IMR-90 (cell line): ENCODE data around the gene MROH2A.

Experiments used
- BHLHE40 ChIP-seq: fragments of 150-350 bp; IDR thresholded peaks from 2 replicates; pipeline ENCODE4 v1.6.1; 2016; ENCODE audit warnings: mild to moderate bottlenecking, low read depth, low read length
- CEBPB ChIP-seq: IDR thresholded peaks from 2 replicates; pipeline ENCODE4 v1.6.1; 2012; ENCODE audit warnings: low read depth, low read length, improper control_type of control experiment
- CHD1 ChIP-seq: IDR thresholded peaks from 2 replicates; pipeline ENCODE4 v1.6.1; 2012; ENCODE audit warnings: low read depth, low read length, improper control_type of control experiment
- ELK1 ChIP-seq: fragments of 150-350 bp; IDR thresholded peaks from 2 replicates; pipeline ENCODE4 v1.6.1; 2016; ENCODE audit warnings: low read depth, mild to moderate bottlenecking, low read length, moderate library complexity, borderline replicate concordance
- FOS ChIP-seq: fragments of 150-350 bp; IDR thresholded peaks from 2 replicates; pipeline ENCODE4 v1.6.1; 2016; ENCODE audit warnings: low read depth, low read length
- MAFK ChIP-seq: IDR thresholded peaks from 2 replicates; pipeline ENCODE4 v1.6.1; 2012; ENCODE audit warnings: low read depth, low read length, improper control_type of control experiment
- MAZ ChIP-seq: IDR thresholded peaks from 2 replicates; pipeline ENCODE4 v1.6.1; 2012; ENCODE audit warnings: low read depth, mild to moderate bottlenecking, low read length, improper control_type of control experiment, moderate library complexity, borderline replicate concordance
- MXI1 ChIP-seq: IDR thresholded peaks from 2 replicates; pipeline ENCODE4 v1.6.1; 2012; ENCODE audit warnings: low read depth, mild to moderate bottlenecking, low read length, moderate library complexity, borderline replicate concordance
- NFE2L2 ChIP-seq: fragments of 150-350 bp; IDR thresholded peaks from 2 replicates; pipeline ENCODE4 v1.6.1; 2016; ENCODE audit warnings: low read depth, mild to moderate bottlenecking, low read length
- POLR2A ChIP-seq: IDR thresholded peaks from 2 replicates; pipeline ENCODE4 v1.6.1; 2012; ENCODE audit warnings: mild to moderate bottlenecking, low read depth, low read length
- RCOR1 ChIP-seq: IDR thresholded peaks from 2 replicates; pipeline ENCODE4 v1.6.1; 2012; ENCODE audit warnings: mild to moderate bottlenecking, low read length, improper control_type of control experiment; ENCODE audit not compliant: insufficient replicate concordance
- SMC3 ChIP-seq: fragments of 150-350 bp; IDR thresholded peaks from 2 replicates; pipeline ENCODE4 v1.6.1; 2016; ENCODE audit warnings: low read depth, mild to moderate bottlenecking, antibody characterized with exemption, low read length, moderate library complexity
- USF2 ChIP-seq: fragments of 150-350 bp; IDR thresholded peaks from 2 replicates; pipeline ENCODE4 v1.6.1; 2017; ENCODE audit warnings: mild to moderate bottlenecking, antibody characterized with exemption, low read length, low read depth
- TF ChIP-seq, protein P1 (sequence below): conservative IDR thresholded peaks from 2 replicates; pipeline ENCODE4 v1.5.1; 2012; ENCODE audit warnings: mild to moderate bottlenecking, low read depth, low read length, improper control_type of control experiment

- TF ChIP-seq MAFK (no peak), CHD1 (no peak), POLR2A (no peak), MXI1 (no peak), SMC3 (no peak), USF2 (no peak), ELK1 (no peak), BHLHE40 (no peak), CEBPB (no peak), RCOR1 (no peak), MAZ (no peak), FOS (no peak), NFE2L2 (no peak)
- TF ChIP-seq, protein P1, sequence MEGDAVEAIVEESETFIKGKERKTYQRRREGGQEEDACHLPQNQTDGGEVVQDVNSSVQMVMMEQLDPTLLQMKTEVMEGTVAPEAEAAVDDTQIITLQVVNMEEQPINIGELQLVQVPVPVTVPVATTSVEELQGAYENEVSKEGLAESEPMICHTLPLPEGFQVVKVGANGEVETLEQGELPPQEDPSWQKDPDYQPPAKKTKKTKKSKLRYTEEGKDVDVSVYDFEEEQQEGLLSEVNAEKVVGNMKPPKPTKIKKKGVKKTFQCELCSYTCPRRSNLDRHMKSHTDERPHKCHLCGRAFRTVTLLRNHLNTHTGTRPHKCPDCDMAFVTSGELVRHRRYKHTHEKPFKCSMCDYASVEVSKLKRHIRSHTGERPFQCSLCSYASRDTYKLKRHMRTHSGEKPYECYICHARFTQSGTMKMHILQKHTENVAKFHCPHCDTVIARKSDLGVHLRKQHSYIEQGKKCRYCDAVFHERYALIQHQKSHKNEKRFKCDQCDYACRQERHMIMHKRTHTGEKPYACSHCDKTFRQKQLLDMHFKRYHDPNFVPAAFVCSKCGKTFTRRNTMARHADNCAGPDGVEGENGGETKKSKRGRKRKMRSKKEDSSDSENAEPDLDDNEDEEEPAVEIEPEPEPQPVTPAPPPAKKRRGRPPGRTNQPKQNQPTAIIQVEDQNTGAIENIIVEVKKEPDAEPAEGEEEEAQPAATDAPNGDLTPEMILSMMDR, result no peak
These were observed 13.4 kb upstream of the MROH2A start for GRCh38 chr2:233764761-233765160.
